ENCODE measurements around the gene SESN1.

Gene SESN1

DNA sequence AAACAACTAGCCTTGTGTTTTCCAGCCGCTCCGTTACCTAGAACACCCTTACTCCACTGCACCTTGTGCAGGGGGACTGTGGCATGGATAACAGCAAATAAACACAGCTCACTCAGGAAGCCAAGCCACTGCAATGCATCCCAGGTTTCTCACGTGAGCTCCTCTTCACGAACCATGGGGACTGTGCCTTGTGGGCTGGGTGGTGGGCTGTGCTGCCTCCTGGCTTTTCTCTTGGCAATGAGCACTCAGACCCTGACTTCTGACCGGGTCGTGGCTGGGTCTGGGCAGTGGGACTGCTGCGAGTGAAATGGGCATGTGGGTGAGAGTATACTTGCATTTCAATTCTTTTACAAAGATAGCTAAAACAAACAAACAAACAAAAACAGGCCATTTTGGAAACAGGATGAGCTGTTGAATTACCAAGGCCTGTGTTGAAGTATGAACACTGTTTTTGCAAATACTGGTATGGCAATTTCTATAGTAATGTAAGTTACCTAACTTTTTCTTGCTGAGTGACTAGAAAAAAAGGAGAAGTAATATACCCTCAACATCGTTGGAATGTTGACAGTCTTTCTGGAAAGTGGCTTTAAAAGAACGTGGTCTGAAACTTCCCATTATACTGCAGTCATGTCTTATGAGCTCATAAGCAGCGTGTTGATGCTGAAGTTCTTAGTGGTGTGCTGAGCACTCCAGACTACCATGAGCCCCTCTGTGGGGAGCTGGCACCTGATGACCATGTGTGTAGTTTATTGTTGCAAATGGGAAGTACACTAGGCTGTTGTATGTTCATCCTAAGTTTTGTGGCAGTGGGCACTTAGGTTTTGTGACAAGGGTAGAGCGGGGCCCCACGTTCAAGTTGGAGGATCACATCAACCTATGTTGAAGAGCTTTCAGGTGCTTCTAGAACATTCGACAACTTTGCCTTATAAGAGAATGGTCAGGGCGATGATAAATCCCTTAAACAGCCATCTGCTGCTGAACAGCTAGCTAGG is 126.0 kb downstream of the SESN1 start:
- in situ Hi-C loops (cut with HindIII; ENCODE audit: low sequenced_read_pairs) = no loop called here

GRCh38 chr6:108966855-108967755 is 127.5 kb downstream of the SESN1 start:
- in situ Hi-C loops (cut with HindIII; ENCODE audit: low sequenced_read_pairs) = no loop called here

GRCh38 chr6:108966251-108966650 is 128.4 kb downstream of the SESN1 start:
- in situ Hi-C loops (cut with HindIII; ENCODE audit: low sequenced_read_pairs) = no loop called here

DNA sequence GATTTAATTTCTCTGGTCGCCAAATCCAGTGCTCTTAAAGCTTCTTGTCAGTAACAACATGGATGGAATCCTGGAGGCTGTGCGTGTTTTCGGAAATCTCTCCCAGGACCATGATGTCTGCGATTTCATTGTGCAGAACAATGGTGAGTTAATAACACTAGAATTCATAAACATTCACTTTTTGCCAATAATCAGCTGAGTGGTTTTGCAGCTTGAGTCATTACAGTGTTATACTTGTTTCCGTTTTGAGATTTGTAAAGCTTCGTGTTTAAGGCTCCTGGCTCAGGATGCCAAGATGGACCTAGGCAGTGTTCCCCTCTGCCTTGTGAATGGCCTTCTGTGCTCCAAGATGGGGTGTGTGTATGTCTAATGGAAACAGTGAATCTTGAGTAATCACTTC is 132.7 kb downstream of the SESN1 start:
- in situ Hi-C loops (cut with HindIII; ENCODE audit: low sequenced_read_pairs) = no loop called here

DNA sequence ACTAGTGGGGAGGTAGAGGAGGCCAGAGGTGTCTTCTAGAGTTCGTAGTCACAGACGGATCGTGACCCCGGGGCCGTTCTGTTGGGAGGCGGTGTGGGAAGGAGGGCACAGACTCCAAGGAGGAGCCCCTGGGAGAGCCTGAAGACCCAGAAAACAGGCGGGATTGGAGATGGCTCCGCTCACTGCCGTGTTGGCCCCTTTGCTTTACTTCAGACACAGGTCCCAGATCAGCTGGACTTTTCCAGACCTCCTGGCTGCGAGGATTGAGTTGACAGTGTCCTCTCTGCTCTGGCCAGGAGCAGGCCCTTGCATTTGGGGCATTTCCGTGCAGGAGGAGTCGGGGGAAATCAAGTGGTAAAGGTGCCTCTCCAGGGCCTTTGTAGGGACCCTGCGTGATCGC is 133.6 kb downstream of the SESN1 start:
- in situ Hi-C loops (cut with HindIII; ENCODE audit: low sequenced_read_pairs) = no loop called here

- in situ Hi-C loops (cut with HindIII; ENCODE audit: low sequenced_read_pairs) = no loop called here
These were observed 134.0 kb downstream of the SESN1 start for GRCh38 chr6:108960601-108961000.

- in situ Hi-C loops (cut with HindIII; ENCODE audit: low sequenced_read_pairs) = no loop called here
These were observed 134.6 kb downstream of the SESN1 start for GRCh38 chr6:108959972-108960582.

DNA sequence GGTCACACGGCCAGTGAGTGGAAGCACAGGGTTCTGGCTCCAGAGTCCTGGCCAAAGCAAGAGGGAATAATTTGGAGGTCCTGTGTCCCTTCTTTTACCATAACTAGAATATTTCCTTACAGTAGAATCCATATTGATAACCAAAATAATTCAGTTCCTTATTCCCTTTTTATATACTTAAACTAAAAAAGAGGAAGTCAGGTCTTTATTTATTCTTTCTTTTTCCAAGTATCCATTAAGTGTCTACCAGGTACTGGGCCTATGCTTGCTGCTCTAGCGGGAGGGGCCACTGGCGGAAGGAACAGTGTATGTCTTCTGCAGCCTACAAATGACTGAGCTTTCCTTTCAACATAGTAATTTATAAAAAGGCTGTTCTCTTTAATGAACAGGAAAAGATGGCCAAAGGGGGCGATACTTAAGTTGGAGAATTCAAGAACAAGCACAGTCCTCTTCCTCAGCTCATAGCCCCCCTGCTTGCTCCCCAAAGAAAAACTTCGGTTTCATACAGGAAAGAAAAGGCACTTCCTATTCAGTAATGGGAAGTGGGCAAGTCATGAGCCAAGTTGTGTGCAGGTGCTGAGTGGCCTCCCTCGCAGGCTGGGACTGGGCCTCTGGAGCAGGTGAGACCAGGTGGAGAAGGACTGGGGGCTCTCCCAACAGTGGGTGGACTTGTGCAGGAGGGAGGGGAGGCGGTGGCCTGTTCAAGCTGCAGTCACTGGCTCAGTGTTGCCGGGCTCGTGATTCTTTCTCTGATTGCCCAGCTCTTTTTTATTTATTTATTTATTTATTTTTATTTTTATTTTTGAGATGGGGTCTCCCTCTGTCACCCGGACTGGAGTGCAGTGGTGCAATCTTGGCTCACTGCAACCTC is 135.5 kb downstream of the SESN1 start:
- in situ Hi-C loops (cut with HindIII; ENCODE audit: low sequenced_read_pairs) = no loop called here

DNA sequence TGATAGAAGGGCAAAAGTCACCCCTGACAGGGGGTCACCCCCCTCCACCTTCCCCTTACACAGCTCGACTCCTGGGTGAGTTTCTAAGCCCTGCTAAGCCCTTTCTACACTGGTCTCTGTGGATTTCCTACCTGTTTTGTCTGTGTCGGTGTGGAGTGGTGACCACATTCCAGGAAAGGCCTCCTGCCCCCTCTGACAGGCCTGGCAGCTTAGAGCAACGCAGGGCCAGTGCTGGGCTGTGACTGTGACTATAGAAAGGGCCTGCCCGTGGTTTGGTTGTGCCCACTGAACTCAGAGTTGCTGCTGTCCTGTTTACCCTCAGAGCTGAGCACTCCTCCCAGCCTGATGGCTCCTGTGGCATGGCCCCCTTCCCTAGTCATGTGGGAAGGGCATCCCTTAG is 137.4 kb downstream of the SESN1 start:
- in situ Hi-C loops (cut with HindIII; ENCODE audit: low sequenced_read_pairs) = no loop called here

- in situ Hi-C loops (cut with HindIII; ENCODE audit: low sequenced_read_pairs) = no loop called here
These were observed 139.2 kb downstream of the SESN1 start for GRCh38 chr6:108955329-108955949.

DNA sequence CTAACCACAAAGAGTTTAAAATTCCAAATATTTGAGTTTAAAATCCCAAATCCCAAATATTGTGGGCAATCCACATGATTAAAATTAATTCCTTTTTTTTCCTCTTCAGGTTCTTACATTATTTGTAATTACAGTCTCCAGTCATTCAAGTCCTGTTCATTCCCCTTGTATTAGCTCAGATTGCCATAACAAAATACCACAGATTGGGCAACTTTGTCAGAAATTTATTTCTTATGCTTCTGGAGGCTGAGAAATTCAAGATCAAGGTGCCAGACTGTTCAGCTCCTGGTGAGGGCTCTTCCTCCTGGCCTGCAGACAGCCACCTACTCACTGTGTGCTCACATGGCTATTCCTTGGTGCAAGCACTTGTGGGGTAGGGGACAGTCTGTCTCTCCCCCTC is 141.0 kb downstream of the SESN1 start:
- in situ Hi-C loops (cut with HindIII; ENCODE audit: low sequenced_read_pairs) = no loop called here

- in situ Hi-C loops (cut with HindIII; ENCODE audit: low sequenced_read_pairs) = no loop called here
These were observed 141.7 kb downstream of the SESN1 start for GRCh38 chr6:108952776-108953486.

DNA sequence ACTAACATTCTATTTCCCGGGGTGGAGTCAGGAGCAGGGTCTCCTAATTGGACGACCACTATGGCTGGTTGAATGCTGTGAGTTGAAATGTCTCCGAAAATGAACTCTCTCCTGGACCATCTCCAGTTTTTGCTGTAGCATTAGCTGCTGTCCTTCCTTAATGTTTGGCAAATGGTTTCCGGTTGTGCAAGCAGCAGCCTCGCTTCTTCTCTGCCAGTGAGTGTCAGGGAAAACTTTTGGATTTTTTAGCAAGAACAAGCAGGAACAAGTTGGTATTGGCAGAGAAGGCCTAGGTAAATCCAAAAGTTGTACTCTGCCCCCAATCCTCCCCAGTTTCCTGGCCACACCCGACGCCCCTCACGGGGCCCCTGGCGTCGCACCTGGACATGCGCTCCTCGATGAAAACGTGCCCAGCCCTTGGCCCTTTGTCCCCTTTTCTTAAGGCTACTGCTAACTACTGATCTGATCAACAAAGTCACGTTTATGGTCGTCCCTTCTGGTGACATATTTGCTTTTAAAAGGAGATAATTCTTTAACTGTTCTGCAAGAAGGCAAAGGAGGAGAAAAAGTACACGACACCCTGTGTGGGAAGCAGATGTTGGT is 143.2 kb downstream of the SESN1 start:
- in situ Hi-C loops (cut with HindIII; ENCODE audit: low sequenced_read_pairs) = no loop called here

- in situ Hi-C loops (cut with HindIII; ENCODE audit: low sequenced_read_pairs) = no loop called here
These were observed 146.4 kb downstream of the SESN1 start for GRCh38 chr6:108948181-108948661.

DNA sequence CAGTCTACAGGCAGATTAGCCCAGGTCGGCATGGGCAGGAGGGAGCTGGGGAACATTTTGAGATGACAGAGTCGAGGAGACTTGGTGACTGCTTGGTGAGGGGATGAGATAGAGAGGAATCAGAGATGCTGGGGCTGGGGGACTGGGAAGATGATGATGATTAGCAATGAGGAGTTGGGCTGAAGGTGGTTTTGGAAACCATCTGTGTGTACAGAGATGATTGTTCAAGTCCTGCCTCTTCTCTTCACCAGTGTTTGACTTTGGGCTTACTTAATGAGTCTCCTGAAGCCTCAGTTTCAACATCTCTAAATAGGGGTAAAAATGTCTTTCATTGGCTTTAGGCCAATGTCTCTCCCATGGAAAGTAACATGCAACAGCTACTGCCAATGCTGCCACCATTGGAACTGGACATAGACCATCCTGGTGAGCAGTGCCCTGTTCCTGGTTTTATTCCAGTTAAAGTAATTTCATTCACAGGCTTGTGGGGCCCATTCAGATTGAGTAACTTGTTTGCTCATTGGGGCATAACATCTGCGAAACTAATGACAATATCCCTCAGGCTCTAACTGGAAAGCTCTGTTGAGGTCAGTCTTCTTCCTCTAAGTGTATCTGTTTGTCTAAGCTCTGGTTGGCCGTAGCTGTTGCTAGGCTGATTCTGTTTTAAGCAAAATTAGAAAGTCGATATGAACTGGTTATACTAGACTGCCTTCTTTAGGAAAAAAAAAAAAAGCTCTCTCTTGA is 147.4 kb downstream of the SESN1 start:
- in situ Hi-C loops (cut with HindIII; ENCODE audit: low sequenced_read_pairs) = no loop called here

GRCh38 chr6:108946695-108947094 is 148.0 kb downstream of the SESN1 start:
- in situ Hi-C loops (cut with HindIII; ENCODE audit: low sequenced_read_pairs) = no loop called here

DNA sequence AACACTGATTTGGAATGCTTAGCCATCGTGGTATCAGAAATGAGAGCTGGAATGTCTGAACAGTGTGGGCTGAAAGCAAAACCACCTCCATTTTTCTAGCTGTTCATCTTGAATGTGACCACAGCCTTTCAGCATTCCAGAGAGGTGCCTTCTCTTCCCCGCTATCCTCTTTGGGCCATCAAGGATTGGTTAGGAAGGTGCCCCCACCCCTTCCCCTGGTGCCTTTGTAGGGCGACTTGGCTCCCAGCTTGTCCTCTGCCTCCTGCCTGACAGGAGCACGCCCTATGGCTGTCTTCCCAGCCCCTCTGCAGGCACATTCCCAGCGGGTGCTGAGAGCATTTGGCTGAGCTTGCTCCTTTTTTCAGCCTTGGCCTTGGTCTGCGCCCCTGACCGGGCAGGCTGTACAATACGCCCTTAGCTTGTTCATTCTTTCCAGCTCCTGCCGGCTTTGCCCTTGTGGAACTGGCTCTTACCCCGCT is 148.9 kb downstream of the SESN1 start:
- in situ Hi-C loops (cut with HindIII; ENCODE audit: low sequenced_read_pairs) = no loop called here
